Smooth muscle cell (in vitro differentiated cells): ENCODE data around the gene PDZK1IP1. TPM values are rescaled to one million over a fixed set of nuclear protein-coding genes. Genes with fewer than 3 reads are reported as not detected.

Experiments
- DNase-seq: peaks from one replicate; lab custom pipeline; 2025; ENCODE audit not compliant: unreplicated experiment; lab: John Stamatoyannopoulos, UW
- H2AFZ ChIP-seq: fragments of 200-600 bp; sonication (generic); 2 replicates; pipeline ENCODE4 v1.6.0; 2016; ENCODE audit warnings: antibody characterized with exemption, low read depth, mild to moderate bottlenecking
- H3F3A ChIP-seq: fragments of 200-600 bp; sonication (generic); 2 replicates; pipeline ENCODE4 v1.6.0; 2017; ENCODE audit warnings: antibody characterized with exemption, low read depth
- H3K27ac ChIP-seq: fragments of 200-600 bp; sonication (generic); 2 replicates; pipeline ENCODE4 v1.5.1; 2016; ENCODE audit warnings: low read depth, mild to moderate bottlenecking
- H3K27me3 ChIP-seq: fragments of 200-600 bp; sonication (generic); 2 replicates; pipeline ENCODE4 v1.6.1; 2016; ENCODE audit warnings: low read depth, mild to moderate bottlenecking
- H3K36me3 ChIP-seq: fragments of 200-600 bp; sonication (generic); 2 replicates; pipeline ENCODE4 v1.5.1; 2016; ENCODE audit warnings: low read depth
- H3K4me1 ChIP-seq: fragments of 200-600 bp; sonication (generic); 2 replicates; pipeline ENCODE4 v1.5.1; 2016; ENCODE audit warnings: low read depth
- H3K4me2 ChIP-seq: fragments of 200-600 bp; sonication (generic); 2 replicates; pipeline ENCODE4 v1.6.0; 2016; ENCODE audit warnings: mild to moderate bottlenecking
- H3K4me3 ChIP-seq: fragments of 200-600 bp; sonication (generic); 2 replicates; pipeline ENCODE4 v1.5.1; 2016; ENCODE audit warnings: mild to moderate bottlenecking
- H3K79me2 ChIP-seq: fragments of 200-600 bp; sonication (generic); 2 replicates; pipeline ENCODE4 v1.6.0; 2016; ENCODE audit warnings: low read depth, mild to moderate bottlenecking
- H3K9ac ChIP-seq: fragments of 200-600 bp; sonication (generic); 2 replicates; pipeline ENCODE4 v1.6.0; 2016; ENCODE audit warnings: low read depth
- H3K9me3 ChIP-seq: fragments of 200-600 bp; sonication (generic); replicated peaks from 2 replicates; pipeline ENCODE4 v1.5.1; 2016; ENCODE audit warnings: low read depth
- H4K20me1 ChIP-seq: fragments of 200-600 bp; sonication (generic); 2 replicates; pipeline ENCODE4 v1.6.0; 2016; ENCODE audit warnings: low read depth
- CTCF ChIP-seq: fragments of 200-600 bp; sonication (generic); IDR thresholded peaks from 2 replicates; pipeline ENCODE4 v1.5.1; 2017; ENCODE audit warnings: borderline replicate concordance, mild to moderate bottlenecking, antibody characterized with exemption; ENCODE audit not compliant: insufficient read depth, poor library complexity, severe bottlenecking
- WGBS: methylation state at CpG from one replicate; pipeline ENCODE4 v1.1.7; 2016; ENCODE audit warnings: low lambda C conversion rate; 5-methylcytosine and 5-hydroxymethylcytosine counted together
- polyA plus RNA-seq: library from polyadenylated mRNA; unstranded; fragments of >200 nt; fragmentation: Nextera tagmentation; extraction: Ambion mirVana; gene quantifications from 2 replicates; pipeline ENCODE4 v1.2.1, GENCODE V29; 2016
- total RNA-seq: library from RNA; depleted of rRNA; stranded (reverse); fragments of >200 nt; gene quantifications from 2 replicates; pipeline ENCODE4 v1.2.3, GENCODE V29; 2014

PDZK1IP1 gene
- total and polyA plus RNA-seq, 2 experiments from 2014 or later: not detected

- Histone ChIP-seq H3K4me1 (peaks cover 18% of the 10 kb centered on the region), H2AFZ (no peak overlapping the region), H3F3A (no peaks in the 10 kb centered on the region), H3K9ac (no peak overlapping the region), H3K79me2 (no peaks in the 10 kb centered on the region), H3K4me3 (no peak overlapping the region), H4K20me1 (peaks cover 4% of the 10 kb centered on the region), H3K4me2 (no peak overlapping the region), H3K36me3 (no peaks in the 10 kb centered on the region), H3K9me3 (no peaks in the 10 kb centered on the region), H3K27me3 (peaks cover 100% of the 10 kb centered on the region), H3K27ac (no peak overlapping the region)
- WGBS: 8% methylated on average over 34 of the region's 35 CpGs
- DNase-seq: no peak
- TF ChIP-seq CTCF: no peak
Observed at GRCh38 chr1:47229031-47229885, 39.4 kb upstream of the PDZK1IP1 start.

GRCh38 chr1:47228644-47229030, 38.8 kb upstream of the PDZK1IP1 start:
- H3K4me3 ChIP-seq: no peak overlapping the region
- H3K9me3 ChIP-seq: no peaks in the 10 kb centered on the region
- no peaks in the 10 kb centered on the region for H3K36me3 ChIP-seq
- TF ChIP-seq CTCF: no peak
- no peak overlapping the region for H3K27ac ChIP-seq
- peaks cover 100% of the 10 kb centered on the region for H3K27me3 ChIP-seq
- H3K4me1 ChIP-seq: peaks cover 18% of the 10 kb centered on the region
- no peak overlapping the region for H2AFZ ChIP-seq
- H3K79me2 ChIP-seq: no peaks in the 10 kb centered on the region
- H4K20me1 ChIP-seq: peaks cover 4% of the 10 kb centered on the region
- no peaks in the 10 kb centered on the region for H3F3A ChIP-seq
- WGBS: 28% methylated on average over 12 of the region's 12 CpGs
- no peak for DNase-seq
- H3K9ac ChIP-seq: no peak overlapping the region
- H3K4me2 ChIP-seq: no peak overlapping the region

- H3F3A ChIP-seq: no peaks in the 10 kb centered on the region
- H3K27ac ChIP-seq: no peak overlapping the region
Observed at GRCh38 chr1:47227341-47228232, 37.8 kb upstream of the PDZK1IP1 start.

More at GRCh38 chr1:47227341-47228232, 37.8 kb upstream of the PDZK1IP1 start:
- TF ChIP-seq CTCF: no peak
- Histone ChIP-seq H4K20me1 (peaks cover 4% of the 10 kb centered on the region), H3K4me2 (no peak overlapping the region), H3K79me2 (no peaks in the 10 kb centered on the region), H3K4me3 (no peak overlapping the region), H3K9me3 (no peaks in the 10 kb centered on the region), H3K36me3 (no peaks in the 10 kb centered on the region), H3K27me3 (peaks cover 100% of the 10 kb centered on the region), H2AFZ (no peak overlapping the region), H3K9ac (no peak overlapping the region), H3K4me1 (peaks cover 18% of the 10 kb centered on the region)
- no peak for DNase-seq
- 36% methylated on average over 7 of the region's 7 CpGs for WGBS
